GM18873 (cell line): ENCODE measurements around the gene CCNY.

ENCODE experiments used
- ATAC-seq: cut with Tn5 transposase; IDR thresholded peaks from one replicate; pipeline ENCODE4 v1.9.1; 2021; ENCODE audit warnings: mild to moderate bottlenecking, moderate library complexity, moderate number of reproducible peaks; ENCODE audit not compliant: unreplicated experiment, low FRiP score

CCNY gene

DNA sequence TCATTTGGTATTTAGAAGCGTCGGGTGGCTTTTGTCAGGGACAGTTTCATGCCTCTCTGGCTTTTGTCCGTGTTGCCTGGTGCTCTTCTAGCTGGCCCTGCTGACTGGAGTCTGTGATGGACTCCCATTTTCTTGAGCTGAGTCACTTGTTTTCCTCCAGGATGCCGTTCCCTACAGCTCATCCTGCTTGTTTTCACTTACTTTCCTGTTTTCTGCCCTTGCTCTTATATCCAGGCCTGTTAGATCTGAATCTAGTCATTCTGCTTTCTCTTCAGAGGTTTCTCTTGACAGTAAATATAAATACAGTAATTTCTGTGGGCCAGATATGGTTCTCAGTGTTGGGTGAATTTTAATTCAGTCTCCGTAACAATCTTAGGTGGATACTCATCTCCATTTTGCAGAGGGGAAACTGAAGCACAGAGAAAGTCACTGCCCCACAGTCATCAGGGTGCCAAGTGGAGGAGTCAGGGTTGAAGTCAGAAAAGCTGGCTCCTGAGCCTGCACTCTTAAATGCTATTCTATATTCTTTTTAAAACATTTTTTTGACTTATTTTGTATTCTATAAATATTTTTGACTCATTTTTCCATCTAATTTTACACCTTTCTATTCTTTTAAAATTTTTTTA, 85.4 kb downstream of the CCNY start:
- no peak for ATAC-seq

DNA sequence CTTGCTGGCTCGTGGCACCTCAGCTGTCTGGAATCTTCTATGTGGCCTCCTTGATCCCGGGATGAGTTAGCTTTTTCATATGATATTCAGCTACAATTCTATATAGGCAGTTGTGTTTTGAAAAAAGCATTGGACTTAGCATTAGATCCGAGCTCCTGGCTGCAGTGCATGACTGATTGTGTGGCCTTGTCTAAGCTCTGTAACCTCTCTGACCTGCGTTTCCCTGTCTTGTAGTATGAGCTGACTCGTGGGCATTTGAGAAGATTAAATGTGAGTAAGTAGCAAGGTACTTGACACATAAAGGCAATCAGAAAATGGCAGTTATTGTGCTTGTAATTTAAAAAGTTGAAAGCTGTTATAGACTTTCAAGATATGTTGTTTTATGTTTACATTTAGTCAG, 85.9 kb downstream of the CCNY start:
- no peak for ATAC-seq

DNA sequence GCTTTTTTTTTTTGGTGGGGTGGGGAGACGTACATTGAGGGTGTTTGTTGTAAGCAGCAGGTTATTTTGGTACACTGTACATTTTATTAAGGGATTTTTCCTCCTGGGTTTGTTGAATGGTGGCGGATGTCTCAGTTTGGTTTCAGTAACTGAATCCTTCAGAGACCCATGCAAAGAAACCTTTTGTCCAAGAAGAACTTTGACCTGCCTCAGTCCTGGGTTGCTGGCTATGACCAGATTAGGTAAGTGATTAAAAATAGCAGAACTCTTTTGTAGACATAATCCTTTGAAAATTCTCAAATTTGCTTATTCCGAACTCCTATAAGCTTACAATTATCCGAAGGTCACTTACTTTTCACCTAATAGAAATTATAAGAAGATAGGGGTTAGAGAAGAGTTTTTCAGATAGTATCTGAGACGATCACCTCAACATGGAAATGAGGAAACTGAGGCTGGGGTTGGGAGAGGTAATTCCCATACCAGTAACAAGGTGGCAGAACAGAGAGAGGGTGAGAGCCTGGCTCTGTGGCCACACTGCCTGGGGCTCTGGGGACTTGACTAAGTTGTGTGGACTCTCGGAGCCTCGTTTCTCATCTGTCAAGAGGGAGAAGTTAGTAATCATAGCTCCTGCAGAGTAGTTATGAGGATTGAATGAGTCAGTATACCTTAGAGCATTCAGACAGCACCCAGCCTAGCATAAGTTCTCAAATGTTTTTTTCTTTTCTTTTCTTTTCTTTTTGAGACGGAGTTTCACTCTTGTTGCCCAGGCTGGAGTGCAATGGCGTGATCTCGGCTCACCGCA, 87.4 kb downstream of the CCNY start:
- no peak for ATAC-seq

DNA sequence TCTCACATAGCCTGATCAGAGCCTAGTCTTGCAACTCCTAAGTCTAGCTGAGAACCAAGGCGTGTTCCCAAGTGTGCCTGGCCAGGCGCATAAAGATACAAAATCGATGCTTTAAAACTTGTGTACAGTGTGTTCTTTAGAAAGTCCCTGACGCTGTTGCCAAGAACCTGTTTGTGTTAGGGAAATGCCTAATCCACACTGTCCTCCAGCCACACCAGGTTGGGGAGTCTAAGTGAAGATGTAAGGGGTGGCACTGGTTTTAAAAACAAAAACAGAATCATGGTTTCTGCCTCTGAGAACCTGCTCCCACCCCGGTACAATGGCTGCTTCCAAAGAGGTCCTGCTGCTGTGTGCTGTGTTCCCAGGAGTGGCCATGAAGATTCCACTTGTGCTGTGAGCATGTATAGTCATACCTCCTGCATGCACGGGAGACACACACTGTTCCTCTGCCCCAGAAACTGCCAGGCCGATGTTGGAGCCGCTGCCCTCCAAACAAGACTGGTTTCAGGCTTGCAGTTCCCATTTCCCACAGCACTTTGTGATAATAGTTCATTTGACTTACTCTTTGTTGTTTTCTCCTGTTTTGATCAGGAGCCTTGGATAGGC, 88.5 kb downstream of the CCNY start:
- ATAC-seq, result no peak

DNA sequence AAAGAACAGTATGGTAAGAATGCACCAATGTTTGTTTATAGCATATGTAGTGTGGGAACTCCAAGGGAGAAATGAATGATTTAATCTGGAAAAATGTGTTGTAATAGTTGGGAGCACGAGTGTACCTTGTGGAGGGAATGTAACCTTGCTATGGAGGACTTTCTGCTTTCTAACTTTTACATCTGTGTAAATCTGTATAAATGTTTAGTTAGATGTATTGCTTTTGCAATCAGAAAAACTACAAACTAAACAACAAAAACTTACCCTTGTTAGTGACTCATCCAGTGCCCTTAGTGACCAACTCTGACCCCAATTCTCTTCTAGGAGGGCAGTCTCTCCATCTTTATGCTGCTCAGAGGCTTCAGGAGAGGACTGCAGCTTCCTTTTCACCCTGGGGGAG, 89.3 kb downstream of the CCNY start:
- ATAC-seq, result no peak

DNA sequence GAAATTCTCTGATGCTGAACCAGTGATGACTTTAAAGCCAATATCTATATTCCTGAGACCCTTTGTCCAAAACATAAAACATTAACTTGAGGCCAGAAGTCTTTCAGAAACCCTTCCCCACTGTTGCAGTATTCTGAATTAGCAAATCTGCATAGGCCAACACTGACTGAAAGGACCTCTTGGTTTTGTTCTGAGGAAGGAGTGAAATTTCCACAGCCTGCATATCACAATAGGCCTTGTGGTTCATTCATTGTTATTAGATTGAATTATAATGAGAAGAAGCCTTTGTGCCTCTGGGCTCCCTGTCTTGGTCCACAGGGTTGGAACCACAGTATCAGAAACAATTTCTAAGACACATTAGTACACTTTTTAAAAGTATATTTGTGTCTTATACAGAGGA, 90.3 kb downstream of the CCNY start:
- ATAC-seq, result no peak

DNA sequence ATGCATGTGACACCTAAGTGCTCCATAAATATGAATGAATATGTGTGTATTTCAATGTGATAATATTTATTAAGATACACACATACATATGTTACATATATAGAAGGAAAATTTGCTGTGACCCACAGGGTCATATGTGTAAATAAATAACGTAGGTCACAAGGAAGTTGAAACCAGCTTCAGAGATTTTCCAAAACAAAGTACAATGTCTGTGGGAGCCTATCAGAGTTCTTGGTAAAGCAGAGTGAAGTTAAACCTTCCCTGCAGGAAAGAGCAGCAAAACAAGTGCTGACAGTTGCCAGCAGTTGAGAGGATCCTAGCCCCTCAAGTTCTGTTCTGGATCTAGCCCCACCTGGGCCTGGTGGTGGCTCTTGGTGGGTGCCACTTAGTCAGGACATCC, 91.2 kb downstream of the CCNY start:
- ATAC-seq, result no peak

DNA sequence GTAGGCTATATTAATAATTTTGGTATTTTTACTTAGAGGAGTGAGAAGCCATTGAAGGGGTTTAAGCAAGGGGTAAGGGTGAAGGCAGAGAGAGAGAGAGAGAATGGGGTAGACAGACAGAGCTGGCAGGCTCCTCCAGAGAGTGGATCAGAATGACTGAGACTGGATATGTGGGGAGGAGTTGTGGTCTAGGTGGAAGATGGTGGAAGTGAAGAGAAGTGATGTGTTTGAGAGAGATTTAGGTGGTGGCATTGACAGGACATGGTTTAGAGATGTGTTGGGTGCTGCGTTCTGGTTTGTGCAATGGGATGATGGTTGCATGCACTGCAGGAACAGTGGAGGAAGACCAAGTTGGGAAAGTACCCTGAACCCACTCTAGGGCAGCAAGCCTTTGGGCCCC, 92.2 kb downstream of the CCNY start:
- no peak for ATAC-seq

DNA sequence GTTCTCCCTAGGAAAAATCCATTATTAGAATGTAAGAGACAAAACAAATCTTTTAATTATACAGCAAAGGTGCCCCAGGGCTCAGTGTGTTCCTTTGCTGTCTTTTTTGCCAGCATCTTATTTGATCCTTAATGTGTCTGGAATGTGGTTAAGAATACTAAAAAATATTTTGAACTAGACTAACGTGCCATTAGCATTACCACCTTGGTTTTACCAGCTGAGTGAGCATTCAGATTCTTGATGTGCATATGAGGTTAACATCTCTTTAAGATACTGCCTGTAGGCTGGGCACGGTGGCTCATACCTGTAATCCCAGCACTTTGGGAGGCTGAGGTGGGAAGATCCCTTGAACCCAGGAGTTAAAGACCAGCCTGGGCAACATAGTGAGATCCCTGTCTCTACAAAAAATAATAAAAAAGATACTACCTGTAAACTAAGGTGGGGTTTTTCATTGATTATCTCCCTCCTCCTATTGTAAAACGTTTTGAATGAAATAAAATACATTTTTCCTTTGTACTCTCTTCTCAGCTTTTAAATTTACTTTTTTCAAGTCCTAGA, 96.6 kb downstream of the CCNY start:
- ATAC-seq, result no peak

DNA sequence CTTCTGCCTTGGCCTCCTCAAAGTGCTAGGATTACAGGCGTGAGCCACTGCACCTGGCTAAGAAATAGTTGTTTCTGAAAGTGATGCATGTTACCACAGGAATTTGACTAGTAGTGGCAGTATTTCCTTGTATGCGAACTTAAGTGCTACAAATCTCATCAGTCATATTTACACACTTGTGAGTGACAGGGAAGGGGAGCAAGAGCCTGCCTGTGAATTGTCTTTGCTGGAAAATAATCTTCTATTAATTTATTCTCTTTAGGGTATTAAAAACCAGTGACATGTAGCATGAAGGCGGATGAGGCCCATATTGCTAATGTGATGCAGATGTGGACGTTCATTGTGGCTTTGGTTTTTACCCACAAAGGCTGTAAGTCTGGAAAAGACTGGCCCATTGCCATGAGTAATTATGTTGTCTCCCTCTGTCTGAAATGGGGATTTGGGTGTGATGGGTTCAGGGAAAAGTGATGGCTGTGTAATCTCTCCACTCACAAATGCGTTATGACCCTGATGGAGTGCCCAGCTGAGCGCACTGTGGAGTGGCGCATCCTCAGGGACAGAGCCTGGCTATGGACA, 97.6 kb downstream of the CCNY start:
- no peak for ATAC-seq

DNA sequence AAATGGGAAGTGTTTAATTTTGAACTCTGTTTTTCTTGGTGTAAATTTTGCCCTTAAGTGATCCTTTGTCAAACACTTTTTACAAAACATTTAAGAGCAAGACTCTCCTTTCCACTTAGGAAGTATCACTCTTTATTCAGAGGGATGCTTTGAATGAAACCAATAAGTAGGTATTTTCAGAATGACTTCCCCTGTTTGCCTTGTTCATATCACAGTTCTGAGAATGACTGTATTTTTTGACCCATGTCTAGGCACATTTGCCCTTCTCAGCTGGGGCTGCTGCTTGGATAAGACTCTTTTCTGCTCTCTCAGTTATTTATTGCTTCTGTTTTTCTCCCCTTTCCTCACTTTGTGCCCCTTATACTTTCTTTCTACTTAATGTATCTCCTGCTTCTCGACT, 98.2 kb downstream of the CCNY start:
- peak; percentile 66 for ATAC-seq

DNA sequence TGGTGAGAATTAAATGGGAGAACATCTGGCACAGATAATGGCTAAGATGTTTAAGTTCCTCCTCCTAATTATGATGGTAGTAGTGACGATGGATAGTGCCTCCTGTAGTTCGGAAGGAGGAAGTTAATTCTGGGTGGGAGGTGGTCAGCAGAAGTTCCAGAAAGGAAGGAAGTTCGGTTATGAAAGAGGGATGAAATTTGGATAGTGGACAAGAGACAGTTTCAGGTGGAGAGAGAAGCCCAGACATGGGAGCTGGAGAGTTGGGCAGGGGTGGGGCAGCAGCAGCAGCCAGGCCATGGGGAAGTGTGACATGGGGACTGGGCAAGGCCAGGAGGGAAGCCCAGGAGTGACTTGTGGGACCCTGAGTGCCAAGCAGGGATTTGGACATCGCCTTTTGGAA, 99.5 kb downstream of the CCNY start:
- ATAC-seq, result no peak

DNA sequence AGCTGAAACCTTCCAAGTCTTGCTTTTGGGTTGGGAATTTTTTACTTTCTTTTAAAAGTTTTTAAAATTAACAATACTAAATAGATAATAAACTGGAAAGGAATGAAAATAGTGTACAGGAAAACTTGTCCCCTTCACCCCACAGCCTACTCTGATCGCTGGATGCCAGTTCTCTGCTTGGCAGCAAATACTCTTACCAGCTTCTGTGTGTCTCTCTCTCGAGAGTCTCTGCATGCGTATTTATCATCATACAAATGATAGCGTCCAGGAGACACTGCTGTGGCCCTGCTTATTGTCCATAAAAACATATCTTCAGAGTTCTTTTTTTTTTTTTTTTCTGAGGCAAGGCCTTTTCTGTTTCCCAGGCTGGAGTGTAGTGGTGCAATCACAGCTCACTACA, 101.5 kb downstream of the CCNY start:
- ATAC-seq, result no peak

DNA sequence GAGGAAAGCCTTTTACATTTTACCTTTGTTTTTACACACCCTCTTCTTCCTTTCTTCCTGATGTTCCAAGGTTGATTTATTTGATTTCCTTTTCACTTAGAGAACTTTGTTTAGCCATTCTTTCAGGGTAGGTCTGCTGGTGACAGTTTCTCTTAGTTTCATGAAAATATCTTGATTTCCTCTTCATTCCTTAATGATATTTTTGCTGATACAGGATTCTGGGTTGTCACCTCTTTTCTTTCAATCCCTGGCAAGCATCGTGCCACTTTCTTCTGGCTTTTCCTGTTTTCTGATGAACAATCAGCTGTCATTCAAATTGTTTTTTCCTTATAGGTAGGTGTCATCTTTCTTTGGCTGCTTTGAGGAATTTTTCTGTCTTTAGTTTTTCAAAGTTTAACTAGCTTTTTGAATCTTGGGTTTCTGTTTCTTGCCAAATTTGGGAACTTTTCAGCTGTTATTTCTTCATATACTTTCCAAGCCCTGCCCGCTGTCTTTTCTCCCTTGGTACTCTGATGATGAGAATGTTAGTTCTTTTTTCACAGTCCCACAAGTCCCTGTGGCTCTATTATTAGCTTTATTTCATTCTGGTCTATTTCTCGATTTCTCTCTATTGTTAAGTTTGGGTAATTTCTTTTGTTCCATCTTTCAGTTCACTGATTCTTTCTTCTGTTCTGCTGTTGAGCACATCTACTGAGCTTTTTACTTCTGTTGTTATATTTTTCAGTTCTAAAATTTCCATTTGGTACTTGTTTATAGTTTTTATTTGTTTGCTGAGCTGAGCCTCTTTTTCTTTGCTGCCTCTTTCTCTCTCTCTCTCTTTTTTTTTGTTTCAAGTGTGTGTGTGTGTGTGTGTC, 102.6 kb downstream of the CCNY start:
- no peak for ATAC-seq

DNA sequence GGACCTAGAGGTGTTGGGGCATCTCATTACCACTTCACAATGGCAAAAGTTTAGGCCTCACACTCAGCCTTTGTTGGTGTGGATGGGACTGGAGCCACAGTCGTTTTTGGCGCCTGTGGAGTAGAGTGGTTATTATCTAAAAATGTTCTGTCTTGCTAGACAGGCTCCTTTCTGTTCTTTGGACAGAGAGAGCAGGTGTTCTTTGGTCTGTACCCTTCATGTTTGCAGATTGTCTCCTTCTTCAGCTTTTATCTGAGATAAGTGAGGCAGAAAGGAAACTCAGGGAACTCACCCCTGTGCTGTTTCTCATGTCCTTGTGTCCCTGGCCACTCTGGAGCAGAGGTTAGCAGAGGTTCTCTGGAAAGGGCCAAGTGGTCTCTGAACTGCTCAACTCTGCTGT, 103.7 kb downstream of the CCNY start:
- no peak for ATAC-seq

DNA sequence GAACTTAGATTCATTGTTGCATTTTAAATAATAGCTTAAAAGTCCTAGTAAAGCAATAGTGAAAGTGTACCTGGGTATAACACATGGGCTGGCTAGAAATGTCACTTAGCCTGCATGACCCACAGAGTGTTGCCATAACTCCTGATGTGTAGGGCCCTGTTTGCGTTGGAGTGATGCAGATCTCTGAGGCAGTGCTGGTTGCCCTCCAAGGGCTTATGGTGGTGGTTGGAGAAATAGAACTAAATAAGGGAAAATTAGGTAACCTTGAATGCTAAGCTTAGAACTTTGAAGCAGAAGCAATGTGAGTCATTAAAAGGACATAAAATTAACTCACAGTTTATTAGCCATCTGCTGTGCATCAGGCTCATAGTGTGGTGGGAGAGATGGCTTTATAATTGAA, 105.7 kb downstream of the CCNY start:
- ATAC-seq, result no peak

DNA sequence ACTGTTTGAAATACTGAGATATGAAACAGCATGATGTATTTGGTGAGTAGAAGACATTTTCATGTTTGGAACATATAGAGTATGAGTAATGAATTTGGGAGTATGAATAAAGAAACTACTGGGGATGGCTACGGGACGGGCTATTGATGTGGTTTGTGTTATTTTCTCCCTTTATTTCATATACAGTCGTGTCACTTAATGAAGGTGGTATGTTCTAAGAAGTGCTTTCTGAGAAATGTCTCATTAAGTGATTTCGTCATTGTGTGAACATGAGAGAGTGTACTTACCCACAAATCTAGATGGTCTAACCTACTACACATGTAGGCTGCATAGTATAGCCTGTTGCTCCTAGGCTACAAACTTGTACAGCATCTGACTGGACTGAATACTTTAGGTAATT, 106.3 kb downstream of the CCNY start:
- no peak for ATAC-seq

DNA sequence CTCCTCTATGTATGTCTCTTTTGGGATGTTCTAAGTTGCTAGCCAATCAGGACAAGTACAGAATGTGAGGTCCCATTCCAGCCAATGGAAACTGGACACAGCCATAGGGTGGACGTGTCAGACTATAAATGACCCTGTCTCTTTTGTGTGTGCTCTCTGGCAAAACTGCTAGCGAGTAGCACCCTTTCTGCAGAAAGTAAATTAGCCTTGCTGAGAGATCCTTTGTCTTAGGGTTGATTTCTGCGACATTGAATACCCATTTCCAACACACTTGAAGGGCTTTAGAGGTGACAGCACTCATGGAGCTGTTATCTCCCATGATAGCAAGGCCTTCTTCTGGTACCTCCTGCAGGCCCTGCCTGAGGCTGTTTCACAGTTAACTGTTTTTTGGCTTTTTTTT, 107.5 kb downstream of the CCNY start:
- ATAC-seq, result no peak

DNA sequence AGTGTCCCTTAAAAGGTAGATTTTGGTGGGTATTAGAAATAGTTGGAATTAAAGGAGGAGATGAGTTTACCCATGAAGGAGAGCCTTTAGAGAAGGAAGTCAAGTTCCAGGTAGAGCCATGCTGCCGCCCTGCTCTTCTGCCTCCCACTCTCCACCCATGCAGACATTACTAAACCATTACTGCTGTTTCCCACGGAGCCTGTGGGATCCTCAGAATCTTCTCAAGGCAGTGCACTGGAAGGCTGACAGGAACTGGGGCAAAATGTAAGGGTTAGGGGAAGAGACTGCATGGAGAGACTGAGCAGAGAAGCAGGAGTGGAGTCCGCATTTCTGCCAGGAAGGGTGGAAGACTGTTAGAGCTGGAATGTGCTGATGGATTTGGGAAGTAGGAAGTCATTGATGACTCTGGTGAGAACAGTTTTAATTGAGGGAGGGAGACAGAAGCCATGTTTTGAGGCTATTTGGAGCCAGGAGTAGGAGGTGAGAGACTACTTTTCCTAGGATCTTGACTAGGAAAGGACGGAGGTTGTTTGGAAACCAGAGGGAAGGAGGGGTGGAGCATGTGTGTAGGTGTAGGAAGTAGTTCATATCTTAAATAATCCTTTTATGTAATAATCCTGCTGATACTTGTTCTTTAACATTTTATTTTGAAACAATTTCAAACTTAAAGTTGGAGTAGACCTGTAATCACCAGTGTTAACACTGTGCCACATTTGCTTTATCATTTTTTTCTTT, 109.0 kb downstream of the CCNY start:
- ATAC-seq, result no peak

DNA sequence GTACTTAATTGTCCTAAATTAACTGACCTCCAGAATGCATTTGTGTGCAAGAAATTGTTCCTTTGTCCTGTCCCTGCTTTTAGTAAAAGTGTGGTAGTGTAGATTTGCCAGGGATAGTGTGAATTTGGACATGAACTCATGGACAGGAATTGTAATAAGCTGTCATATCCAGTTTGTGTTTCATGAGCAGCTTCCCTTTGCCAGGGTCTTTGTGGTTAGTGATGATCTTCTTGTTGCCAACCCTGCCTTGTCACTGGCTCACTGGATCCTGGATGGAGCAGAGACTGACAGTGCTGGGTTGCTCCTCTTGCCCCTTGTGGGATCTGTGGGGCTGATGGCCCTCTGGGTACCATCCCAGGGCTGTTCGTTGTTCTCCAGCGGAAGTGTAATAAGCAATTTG, 110.1 kb downstream of the CCNY start:
- ATAC-seq, result no peak
